Caco-2 (cell line): ENCODE measurements around the gene LINS1. TPM values are rescaled to one million over a fixed set of nuclear protein-coding genes. Genes with fewer than 3 reads are reported as not detected.

Experiments used
- BruUV-seq: library from RNA; stranded (reverse); fragments of 400-500 nt; replicated peaks from 2 replicates; lab custom pipeline; 2021; lab: Mats Ljungman, UMichigan
- CTCF ChIA-PET: fragments of 300-600 bp; sonication (Branson Sonifier 250); formaldehyde crosslinking; loops from one replicate; lab custom pipeline; 2022; ENCODE audit warnings: antibody characterized with exemption; lab: Charles Lee
- POLR2A ChIA-PET: fragments of 300-600 bp; sonication (Branson Sonifier 250); formaldehyde crosslinking; loops from one replicate; lab custom pipeline; 2022; ENCODE audit warnings: antibody characterized with exemption; lab: Charles Lee
- DNase-seq, 2 experiments: peaks; one replicate each; pipeline versions ENCODE4 v3.0.0 to v3.0.0-alpha.2; 2020 to 2022
- H3K27me3 ChIP-seq: replicated peaks from 2 replicates; pipeline ENCODE4 v1.6.0; 2011; ENCODE audit warnings: low read length; ENCODE audit not compliant: control insufficient read depth, insufficient read depth
- H3K36me3 ChIP-seq: 2 replicates; pipeline ENCODE4 v1.5.1; 2011; ENCODE audit warnings: low read length; ENCODE audit not compliant: control insufficient read depth, insufficient read depth
- H3K4me1 ChIP-seq: fragments of 250-450 bp; sonication (Bioruptor Pico); 2 replicates; pipeline ENCODE4 v1.5.1; 2020; ENCODE audit warnings: mild to moderate bottlenecking
- H3K4me3 ChIP-seq: 2 replicates; pipeline ENCODE4 v1.5.1; 2011; ENCODE audit warnings: low read depth, mild to moderate bottlenecking, control low read depth, low read length
- H3K9me3 ChIP-seq: fragments of 250-450 bp; sonication (Bioruptor Pico); 2 replicates; pipeline ENCODE4 v1.5.1; 2020; ENCODE audit warnings: mild to moderate bottlenecking, moderate library complexity
- H3K27ac Mint-ChIP-seq: one replicate; pipeline ENCODE4 v1.8.0; 2022; ENCODE audit warnings: mixed read lengths; ENCODE audit not compliant: unreplicated experiment
- H3K27me3 Mint-ChIP-seq: one replicate; pipeline ENCODE4 v1.8.0; 2022; ENCODE audit warnings: mixed read lengths; ENCODE audit not compliant: insufficient read depth, unreplicated experiment
- H3K36me3 Mint-ChIP-seq: one replicate; pipeline ENCODE4 v1.8.0; 2022; ENCODE audit warnings: mild to moderate bottlenecking, mixed read lengths; ENCODE audit not compliant: insufficient read depth, unreplicated experiment
- H3K4me1 Mint-ChIP-seq: one replicate; pipeline ENCODE4 v1.8.0; 2022; ENCODE audit warnings: low read depth, mixed read lengths; ENCODE audit not compliant: unreplicated experiment
- H3K4me3 Mint-ChIP-seq: one replicate; pipeline ENCODE4 v1.8.0; 2022; ENCODE audit warnings: mild to moderate bottlenecking, moderate library complexity, mixed read lengths; ENCODE audit not compliant: unreplicated experiment
- H3K9me3 Mint-ChIP-seq: one replicate; pipeline ENCODE4 v1.8.0; 2022; ENCODE audit warnings: mixed read lengths; ENCODE audit not compliant: unreplicated experiment
- intact Hi-C: fragments of 100-400 bp; cut with micrococcal nuclease; formaldehyde crosslinking; loops from one replicate; pipeline ENCODE4 v1.10.0; 2022; ENCODE audit not compliant: unreplicated experiment
- total RNA-seq: library from RNA; stranded (reverse); gene quantifications from 2 replicates; pipeline ENCODE4 v1.2.3, GENCODE V29; 2022
- TF ChIP-seq, protein P1 (sequence below), 2 experiments: fragments of 200-600 bp in 1 of 2; IDR thresholded peaks; 1 replicate in 1 of 2; 2 replicates in 1 of 2; pipeline versions ENCODE4 v1.5.1 to v1.8.0; 2011 to 2022; ENCODE audit warnings: antibody characterized with exemption in 1 of 2, control low read depth in 1 of 2, inconsistent platforms in 1 of 2, low read depth in 1 of 2, low read length in 1 of 2, mild to moderate bottlenecking in 1 of 2, moderate library complexity in 1 of 2; ENCODE audit not compliant: insufficient read depth in 1 of 2, severe bottlenecking in 1 of 2, unreplicated experiment in 1 of 2

The LINS1 gene
- total RNA-seq, 1 experiment from 2014 or later: 11.0 TPM

DNA sequence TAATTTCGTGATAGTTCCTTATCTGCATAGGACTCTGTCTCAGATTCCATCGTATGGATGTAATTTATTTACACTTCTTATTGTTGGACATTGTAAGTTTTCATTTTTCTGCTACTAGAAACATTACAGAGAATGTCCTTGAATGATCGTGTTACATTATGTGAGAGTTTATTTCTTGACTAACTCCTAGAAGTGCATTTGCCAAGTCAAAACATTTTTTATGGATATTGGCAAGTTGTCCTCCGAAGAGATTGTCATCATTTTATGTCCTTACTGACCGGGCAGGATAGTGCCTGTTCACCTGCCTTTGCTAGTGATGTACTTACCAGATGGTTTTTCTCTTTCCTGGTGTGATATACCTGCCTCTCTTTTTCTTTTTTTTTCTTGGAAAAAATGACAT, 13.8 kb upstream of the LINS1 start:
- intact Hi-C loops: no loop called here
- Histone ChIP-seq H3K4me3 (no peak overlapping the region), H3K9me3 (no peaks in the 10 kb centered on the region), H3K27me3 (no peaks in the 10 kb centered on the region), H3K4me1 (no peaks in the 10 kb centered on the region), H3K36me3 (no peaks in the 10 kb centered on the region)
- H3K27ac Mint-ChIP-seq: no peak overlapping the region
- H3K4me3 Mint-ChIP-seq: no peak overlapping the region
- no TSS peak for BruUV-seq
- H3K4me1 Mint-ChIP-seq: no peaks in the 10 kb centered on the region
- DNase-seq: no peak
- H3K27me3 Mint-ChIP-seq: no peaks in the 10 kb centered on the region
- peaks cover 32% of the 10 kb centered on the region for H3K36me3 Mint-ChIP-seq
- no peaks in the 10 kb centered on the region for H3K9me3 Mint-ChIP-seq
- ChIA-PET CTCF (no interaction called here), POLR2A (no interaction called here)
- TF ChIP-seq, protein P1, sequence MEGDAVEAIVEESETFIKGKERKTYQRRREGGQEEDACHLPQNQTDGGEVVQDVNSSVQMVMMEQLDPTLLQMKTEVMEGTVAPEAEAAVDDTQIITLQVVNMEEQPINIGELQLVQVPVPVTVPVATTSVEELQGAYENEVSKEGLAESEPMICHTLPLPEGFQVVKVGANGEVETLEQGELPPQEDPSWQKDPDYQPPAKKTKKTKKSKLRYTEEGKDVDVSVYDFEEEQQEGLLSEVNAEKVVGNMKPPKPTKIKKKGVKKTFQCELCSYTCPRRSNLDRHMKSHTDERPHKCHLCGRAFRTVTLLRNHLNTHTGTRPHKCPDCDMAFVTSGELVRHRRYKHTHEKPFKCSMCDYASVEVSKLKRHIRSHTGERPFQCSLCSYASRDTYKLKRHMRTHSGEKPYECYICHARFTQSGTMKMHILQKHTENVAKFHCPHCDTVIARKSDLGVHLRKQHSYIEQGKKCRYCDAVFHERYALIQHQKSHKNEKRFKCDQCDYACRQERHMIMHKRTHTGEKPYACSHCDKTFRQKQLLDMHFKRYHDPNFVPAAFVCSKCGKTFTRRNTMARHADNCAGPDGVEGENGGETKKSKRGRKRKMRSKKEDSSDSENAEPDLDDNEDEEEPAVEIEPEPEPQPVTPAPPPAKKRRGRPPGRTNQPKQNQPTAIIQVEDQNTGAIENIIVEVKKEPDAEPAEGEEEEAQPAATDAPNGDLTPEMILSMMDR (IDR thresholded peaks at IDR 0.05; ENCODE audit: insufficient read depth in 1 of 2, low read depth in 1 of 2, low read length in 1 of 2, severe bottlenecking in 1 of 2, unreplicated experiment in 1 of 2): no peak

DNA sequence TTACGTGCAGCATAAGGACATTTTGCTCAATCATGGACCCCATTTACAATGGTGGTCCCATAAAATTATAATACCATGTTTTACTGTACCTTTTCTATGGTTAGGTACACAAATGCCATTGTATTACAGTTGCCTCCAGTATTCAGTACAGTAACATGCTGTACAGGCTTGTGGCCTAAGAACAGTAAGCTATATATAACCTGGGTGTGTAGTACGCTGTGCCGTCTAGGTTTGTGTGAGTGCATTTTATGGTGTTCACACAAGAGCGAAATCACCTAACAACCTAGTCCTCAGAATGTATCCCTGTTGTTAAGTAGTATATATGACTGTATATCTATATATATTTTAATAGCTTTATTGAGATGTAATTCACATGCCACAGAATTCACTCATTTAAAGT, 12.9 kb upstream of the LINS1 start:
- no peaks in the 10 kb centered on the region for H3K27me3 ChIP-seq
- H3K4me1 Mint-ChIP-seq: no peaks in the 10 kb centered on the region
- intact Hi-C loops: no loop called here
- H3K27me3 Mint-ChIP-seq: no peaks in the 10 kb centered on the region
- TF ChIP-seq, protein P1 (IDR thresholded peaks at IDR 0.05; ENCODE audit: insufficient read depth in 1 of 2, low read depth in 1 of 2, low read length in 1 of 2, severe bottlenecking in 1 of 2, unreplicated experiment in 1 of 2): no peak
- BruUV-seq: no TSS peak
- no peaks in the 10 kb centered on the region for H3K9me3 Mint-ChIP-seq
- H3K9me3 ChIP-seq: no peaks in the 10 kb centered on the region
- CTCF ChIA-PET: no interaction called here
- no peak for DNase-seq
- no peak overlapping the region for H3K4me3 ChIP-seq
- POLR2A ChIA-PET: no interaction called here
- peaks cover 32% of the 10 kb centered on the region for H3K36me3 Mint-ChIP-seq
- H3K4me3 Mint-ChIP-seq: no peak overlapping the region
- H3K36me3 ChIP-seq: no peaks in the 10 kb centered on the region
- H3K27ac Mint-ChIP-seq: no peak overlapping the region
- no peaks in the 10 kb centered on the region for H3K4me1 ChIP-seq

DNA sequence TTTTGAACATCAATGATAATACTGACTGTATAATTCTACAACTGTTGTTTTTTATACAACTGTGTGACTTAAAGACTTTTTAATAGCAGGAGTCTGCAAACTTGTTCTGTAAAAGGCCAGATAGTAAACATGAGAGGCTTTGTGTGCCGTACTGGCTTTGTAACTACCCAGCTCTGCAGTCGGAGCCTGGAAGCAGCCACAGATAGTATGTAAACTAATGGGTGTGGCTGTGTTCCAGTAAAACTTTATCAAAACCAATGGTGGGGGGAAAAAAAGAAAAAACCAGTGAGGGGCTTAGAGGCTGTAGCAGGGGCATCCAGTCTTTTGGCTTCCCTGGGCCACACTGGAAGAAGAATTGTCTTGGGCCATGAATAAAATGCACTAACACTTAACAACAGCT, 12.4 kb upstream of the LINS1 start:
- TF ChIP-seq, protein P1 (IDR thresholded peaks at IDR 0.05; ENCODE audit: insufficient read depth in 1 of 2, low read depth in 1 of 2, low read length in 1 of 2, severe bottlenecking in 1 of 2, unreplicated experiment in 1 of 2): no peak
- H3K27me3 Mint-ChIP-seq: no peaks in the 10 kb centered on the region
- no peak for DNase-seq
- Histone ChIP-seq H3K36me3 (no peaks in the 10 kb centered on the region), H3K4me1 (no peaks in the 10 kb centered on the region), H3K27me3 (no peaks in the 10 kb centered on the region), H3K9me3 (no peaks in the 10 kb centered on the region), H3K4me3 (no peak overlapping the region)
- no peaks in the 10 kb centered on the region for H3K9me3 Mint-ChIP-seq
- H3K27ac Mint-ChIP-seq: no peak overlapping the region
- H3K4me1 Mint-ChIP-seq: no peaks in the 10 kb centered on the region
- POLR2A ChIA-PET: no interaction called here
- intact Hi-C loops: no loop called here
- no peak overlapping the region for H3K4me3 Mint-ChIP-seq
- H3K36me3 Mint-ChIP-seq: peaks cover 32% of the 10 kb centered on the region
- BruUV-seq: no TSS peak
- CTCF ChIA-PET: no interaction called here
